ENCODE measurements around the gene ADH7. TPM values are rescaled to one million over a fixed set of nuclear protein-coding genes. Genes with fewer than 3 reads are reported as not detected.
A peak's percentile ranks its signal among the peaks of the same experiment; 100 is the strongest.

ADH7 gene
- total and polyA plus RNA-seq, 2 of the 4 experiments (the other 2 are of a cell fraction) = not detected

DNA sequence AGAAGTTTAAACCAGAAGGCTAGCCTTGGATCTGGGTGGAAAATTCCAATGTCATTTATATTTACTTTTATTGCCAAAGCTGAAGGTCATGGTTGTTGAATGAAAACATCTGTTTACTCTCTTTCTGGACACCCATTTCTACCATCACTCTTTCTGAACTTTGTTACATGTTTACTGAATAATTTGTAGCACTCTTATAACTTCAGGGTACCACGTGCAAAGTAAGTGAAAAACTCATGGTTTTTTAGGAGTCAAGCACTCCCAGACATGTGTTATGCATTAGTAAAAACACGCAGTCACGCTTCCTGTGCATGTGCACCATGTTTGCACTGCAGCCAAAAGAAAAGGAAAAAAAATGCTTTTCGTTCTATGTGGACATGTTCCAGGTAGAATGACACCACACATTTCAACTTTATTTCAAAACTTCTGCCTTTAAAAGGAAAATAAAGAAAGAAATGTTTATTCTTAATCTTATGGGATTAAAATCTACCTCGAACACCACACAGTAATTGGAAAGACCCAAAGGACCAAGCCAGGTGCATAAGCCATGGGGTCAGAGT, 51.2 kb downstream of the ADH7 start (continued):
- peak; percentile 44 for TF ChIP-seq MAFK (IDR thresholded peaks at IDR 0.05; ENCODE audit: low read depth, low read length)

GRCh38 chr4:99383399-99383798, 51.7 kb downstream of the ADH7 start:
- Histone ChIP-seq H2AK5ac (ENCODE audit: low read depth, low read length) (peak overlapping the region; percentile 87), H3K4me1 (ENCODE audit: control insufficient read depth, insufficient read depth, low read length) (peaks cover 15% of the 10 kb centered on the region), H3K9me3 (ENCODE audit: control insufficient read depth, insufficient read depth, low read length) (peaks cover 2% of the 10 kb centered on the region; the same call in 1 of the 2 replicates), H3K14ac (replicated peaks; ENCODE audit: low read depth, low read length) (peak overlapping the region; percentile 99), H2AFZ (replicated peaks; ENCODE audit: low read length, poor library complexity) (no peak overlapping the region), H3K18ac (ENCODE audit: low read depth, low read length) (peak overlapping the region; percentile 89), H3K4me2 (ENCODE audit: low read depth, low read length) (0 out of 2 replicates have a peak overlapping the region, but pooled peaks have one; percentile 12), H4K8ac (ENCODE audit: low read depth in 2 of 2, low read length in 2 of 2) (peak overlapping the region; percentile 57 to 94), H3K27me3 (ENCODE audit: control insufficient read depth, insufficient read depth, low read length) (no peaks in the 10 kb centered on the region), H3K79me1 (ENCODE audit: low read depth in 1 of 2, low read length in 2 of 2) (no peaks in the 10 kb centered on the region), H2BK120ac (ENCODE audit: low read depth, low read length) (peak overlapping the region; percentile 99), H3K4ac (ENCODE audit: low read depth, low read length) (peak overlapping the region; percentile 99), H3K36me3 (ENCODE audit: control insufficient read depth, insufficient read depth, low read length) (no peaks in the 10 kb centered on the region), H2BK20ac (ENCODE audit: low read depth, low read length) (peak overlapping the region; percentile 99), H3K27ac (ENCODE audit: insufficient read depth, low read length) (peak overlapping the region; percentile 95; the same call in 1 of the 2 replicates), H4K5ac (ENCODE audit: low read depth, low read length) (peak overlapping the region; percentile 83), H3K9ac (ENCODE audit: low read depth, low read length) (peak overlapping the region; percentile 1), H3K9me1 (ENCODE audit: insufficient read depth, low read length) (peaks cover 9% of the 10 kb centered on the region), H3K23ac (ENCODE audit: low read depth, low read length) (peak overlapping the region; percentile 91; the same call in 1 of the 2 replicates), H2BK5ac (ENCODE audit: low read depth, low read length, poor library complexity, severe bottlenecking) (peak overlapping the region; percentile 98), H4K91ac (ENCODE audit: insufficient read depth, low read depth, low read length) (peak overlapping the region; percentile 98), H3K4me3 (ENCODE audit: insufficient read depth, low read depth, low read length) (no peak overlapping the region), H4K20me1 (ENCODE audit: insufficient read depth, low read length) (no peaks in the 10 kb centered on the region), H3K56ac (ENCODE audit: extremely low read depth, insufficient read depth, low read length) (peak overlapping the region; percentile 85), H2AK9ac (replicated peaks; ENCODE audit: low read depth, low read length, poor library complexity) (no peak overlapping the region), H2BK15ac (ENCODE audit: low read depth, low read length) (peak overlapping the region; percentile 75; the same call in 2 of the 3 replicates)
- dilution Hi-C loops (cut with HindIII; ENCODE audit: low sequenced_read_pairs, unreplicated experiment) (no loop called here), intact Hi-C loops (cut with micrococcal nuclease) (loop anchor here (2.0 to 5.0 kb wide), 2 partner anchors 21 to 56 kb away; no protein-coding TSS in a partner anchor), in situ Hi-C loops (cut with MboI; ENCODE audit: low sequenced_read_pairs) (no loop called here)
- WGBS, 2 experiments (ENCODE audit: extremely low coverage in 2 of 2, insufficient read length in 1 of 2) = no CpG with 5 or more reads among the region's 3 CpGs
- peak; percentile 17 for DNase-seq
- POLR2A ChIA-PET (ENCODE audit: unreplicated experiment) = no interaction called here
- no peak for TF ChIP-seq RCOR1 (IDR thresholded peaks at IDR 0.05; ENCODE audit: insufficient replicate concordance, low read length)
- no peak for TF ChIP-seq CEBPB (IDR thresholded peaks at IDR 0.05; ENCODE audit: low read depth, low read length)
- no peak for TF ChIP-seq ELK1 (IDR thresholded peaks at IDR 0.05; ENCODE audit: borderline replicate concordance, low read depth, low read length)
- TF ChIP-seq CHD1 (IDR thresholded peaks at IDR 0.05; ENCODE audit: low read depth, low read length) = no peak
- no peak for TF ChIP-seq MXI1 (IDR thresholded peaks at IDR 0.05; ENCODE audit: borderline replicate concordance, low read depth, low read length)
- no peak for TF ChIP-seq NFE2L2 (IDR thresholded peaks at IDR 0.05; ENCODE audit: low read depth, low read length)
- no peak for TF ChIP-seq POLR2A (IDR thresholded peaks at IDR 0.05; ENCODE audit: low read depth, low read length)
- no TSS peak for BruUV-seq (replicated peaks)
- CTCF ChIA-PET = interaction anchor here (0.8 to 1.8 kb wide), 2 partner anchors 181 to 733 kb away, joined by 3 to 6 read pairs; no protein-coding TSS in a partner anchor
- ATAC-seq (ENCODE audit: low read depth) = peak; percentile 15
